PFSK-1 (cell line): ENCODE data around the gene CNTN5.

Source experiments
- TAF1 ChIP-seq: IDR thresholded peaks from 2 replicates; pipeline ENCODE4 v1.6.1; 2012; ENCODE audit warnings: low read length, control low read depth, borderline replicate concordance; ENCODE audit not compliant: insufficient read depth
- TF ChIP-seq, protein P1 (sequence below), 2 experiments: IDR thresholded peaks; 2 replicates each; pipeline versions ENCODE4 v1.6.1 to v1.8.0; 2011 to 2012; ENCODE audit warnings: low read depth in 2 of 2, low read length in 2 of 2, control low read depth in 1 of 2, inconsistent platforms in 1 of 2, mild to moderate bottlenecking in 1 of 2, moderate library complexity in 1 of 2; ENCODE audit not compliant: insufficient read depth in 1 of 2

DNA sequence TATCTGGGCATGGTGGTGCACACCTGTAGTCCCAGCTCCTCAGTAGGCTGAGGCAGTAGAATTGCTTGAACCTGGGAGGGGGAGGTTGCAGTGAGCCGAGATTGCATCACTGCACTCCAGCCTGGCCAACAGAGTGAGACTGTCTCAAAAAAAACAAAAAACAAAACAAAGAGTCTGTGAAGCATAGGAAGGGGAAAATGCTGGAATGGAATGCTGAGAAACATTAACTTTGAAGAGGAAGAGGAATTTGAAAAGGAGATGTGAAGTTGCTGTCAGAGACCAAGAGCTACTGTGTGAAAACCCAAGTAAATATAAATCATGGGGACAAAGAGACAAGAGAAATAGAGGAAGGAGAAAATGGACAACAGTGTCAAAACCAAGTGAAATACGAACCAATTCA, 1211.3 kb downstream of the CNTN5 start:
- TF ChIP-seq, protein P1, sequence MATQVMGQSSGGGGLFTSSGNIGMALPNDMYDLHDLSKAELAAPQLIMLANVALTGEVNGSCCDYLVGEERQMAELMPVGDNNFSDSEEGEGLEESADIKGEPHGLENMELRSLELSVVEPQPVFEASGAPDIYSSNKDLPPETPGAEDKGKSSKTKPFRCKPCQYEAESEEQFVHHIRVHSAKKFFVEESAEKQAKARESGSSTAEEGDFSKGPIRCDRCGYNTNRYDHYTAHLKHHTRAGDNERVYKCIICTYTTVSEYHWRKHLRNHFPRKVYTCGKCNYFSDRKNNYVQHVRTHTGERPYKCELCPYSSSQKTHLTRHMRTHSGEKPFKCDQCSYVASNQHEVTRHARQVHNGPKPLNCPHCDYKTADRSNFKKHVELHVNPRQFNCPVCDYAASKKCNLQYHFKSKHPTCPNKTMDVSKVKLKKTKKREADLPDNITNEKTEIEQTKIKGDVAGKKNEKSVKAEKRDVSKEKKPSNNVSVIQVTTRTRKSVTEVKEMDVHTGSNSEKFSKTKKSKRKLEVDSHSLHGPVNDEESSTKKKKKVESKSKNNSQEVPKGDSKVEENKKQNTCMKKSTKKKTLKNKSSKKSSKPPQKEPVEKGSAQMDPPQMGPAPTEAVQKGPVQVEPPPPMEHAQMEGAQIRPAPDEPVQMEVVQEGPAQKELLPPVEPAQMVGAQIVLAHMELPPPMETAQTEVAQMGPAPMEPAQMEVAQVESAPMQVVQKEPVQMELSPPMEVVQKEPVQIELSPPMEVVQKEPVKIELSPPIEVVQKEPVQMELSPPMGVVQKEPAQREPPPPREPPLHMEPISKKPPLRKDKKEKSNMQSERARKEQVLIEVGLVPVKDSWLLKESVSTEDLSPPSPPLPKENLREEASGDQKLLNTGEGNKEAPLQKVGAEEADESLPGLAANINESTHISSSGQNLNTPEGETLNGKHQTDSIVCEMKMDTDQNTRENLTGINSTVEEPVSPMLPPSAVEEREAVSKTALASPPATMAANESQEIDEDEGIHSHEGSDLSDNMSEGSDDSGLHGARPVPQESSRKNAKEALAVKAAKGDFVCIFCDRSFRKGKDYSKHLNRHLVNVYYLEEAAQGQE (IDR thresholded peaks at IDR 0.05; ENCODE audit: insufficient read depth in 1 of 2, low read depth in 2 of 2, low read length in 2 of 2): no peak
- TF ChIP-seq TAF1: no peak
